ENCODE results near the gene TMEM17. TPM values are rescaled to one million over a fixed set of nuclear protein-coding genes. Genes with fewer than 3 reads are reported as not detected.

Gene TMEM17
- total RNA-seq, 4 donors from 2014 or later = 1.7 to 3.4 (median 2.7) TPM

- TF ChIP-seq POLR2A (IDR thresholded peaks at IDR 0.05) (no peak), CTCF (IDR thresholded peaks at IDR 0.05) (no peak)
- no peaks in the 10 kb centered on the region for H3K9me3 ChIP-seq
- DNase-seq = no peak
- H3K27me3 ChIP-seq = no peaks in the 10 kb centered on the region
- intact Hi-C loops (cut with DNase I) = no loop called here
- no peak overlapping the region for H3K4me3 ChIP-seq
- H3K27ac ChIP-seq = peak overlapping the region in 3 of 4 donors; percentile 16 to 47 (median 21)
- H3K4me1 ChIP-seq = peaks cover 8 to 63% (median 45%) of the 10 kb centered on the region in 3 donors
- 75 to 85% methylated on average over 2 of the region's 2 CpGs for WGBS, 2 donors
- no peaks in the 10 kb centered on the region for H3K36me3 ChIP-seq
These were observed 43.8 kb downstream of the TMEM17 start for GRCh38 chr2:62462211-62462610.

- peak overlapping the region in 3 of 4 donors; percentile 16 to 47 (median 21) for H3K27ac ChIP-seq
- 41% methylated on average over 3 of the region's 4 CpGs; no CpG with 5 or more reads in 1 of the 2 donors for WGBS, 2 donors
- intact Hi-C loops (cut with DNase I) = no loop called here
These were observed 44.3 kb downstream of the TMEM17 start for GRCh38 chr2:62461707-62462106.

GRCh38 chr2:62461017-62461553, 44.9 kb downstream of the TMEM17 start:
- no peaks in the 10 kb centered on the region for H3K9me3 ChIP-seq
- TF ChIP-seq CTCF (IDR thresholded peaks at IDR 0.05) = no peak
- no peak for TF ChIP-seq POLR2A (IDR thresholded peaks at IDR 0.05)
- intact Hi-C loops (cut with DNase I) = no loop called here
- H3K27ac ChIP-seq = peak overlapping the region in 3 of 4 donors; percentile 7 to 47 (median 21)
- H3K36me3 ChIP-seq = no peaks in the 10 kb centered on the region
- 93 to 94% methylated on average over 3 to 4 of the region's 4 CpGs for WGBS, 2 donors
- no peak overlapping the region for H3K4me3 ChIP-seq
- H3K27me3 ChIP-seq = no peaks in the 10 kb centered on the region
- H3K4me1 ChIP-seq = peaks cover 10 to 63% (median 42%) of the 10 kb centered on the region in 3 donors
- no peak for DNase-seq

More at GRCh38 chr2:62461707-62462106, 44.3 kb downstream of the TMEM17 start:
- Histone ChIP-seq H3K36me3 (no peaks in the 10 kb centered on the region), H3K4me1 (peaks cover 5 to 63% (median 43%) of the 10 kb centered on the region in 3 donors), H3K4me3 (no peak overlapping the region), H3K9me3 (no peaks in the 10 kb centered on the region), H3K27me3 (no peaks in the 10 kb centered on the region)
- TF ChIP-seq CTCF (IDR thresholded peaks at IDR 0.05) (no peak), POLR2A (IDR thresholded peaks at IDR 0.05) (no peak)
- DNase-seq = no peak

GRCh38 chr2:62460175-62460574, 45.8 kb downstream of the TMEM17 start:
- 72 to 74% methylated on average over 4 to 5 of the region's 5 CpGs for WGBS, 2 donors
- H3K4me1 ChIP-seq = peaks cover 10 to 61% (median 40%) of the 10 kb centered on the region in 3 donors
- no peaks in the 10 kb centered on the region for H3K27me3 ChIP-seq
- TF ChIP-seq POLR2A (IDR thresholded peaks at IDR 0.05) (no peak), CTCF (IDR thresholded peaks at IDR 0.05) (no peak)
- H3K27ac ChIP-seq = no peak overlapping the region
- no peak overlapping the region for H3K4me3 ChIP-seq
- H3K36me3 ChIP-seq = no peaks in the 10 kb centered on the region
- intact Hi-C loops (cut with DNase I) = no loop called here
- no peak for DNase-seq
- H3K9me3 ChIP-seq = no peaks in the 10 kb centered on the region

GRCh38 chr2:62459672-62460071, 46.3 kb downstream of the TMEM17 start:
- WGBS, 2 donors = 82 to 95% methylated on average over 2 of the region's 2 CpGs
- H3K9me3 ChIP-seq = no peaks in the 10 kb centered on the region
- intact Hi-C loops (cut with DNase I) = loop anchor here (5.0 kb wide), 1 partner anchor 318 kb away; no protein-coding TSS in a partner anchor
- no peak for TF ChIP-seq POLR2A (IDR thresholded peaks at IDR 0.05)
- no peak overlapping the region for H3K27ac ChIP-seq
- H3K4me1 ChIP-seq = peaks cover 10 to 61% (median 40%) of the 10 kb centered on the region in 3 donors
- no peaks in the 10 kb centered on the region for H3K27me3 ChIP-seq
- H3K4me3 ChIP-seq = no peak overlapping the region
- no peak for DNase-seq
- H3K36me3 ChIP-seq = no peaks in the 10 kb centered on the region

All from esophagus squamous epithelium (tissue), 5 donors.